HepG2 (cell line): ENCODE measurements around the gene POP5. TPM values are rescaled to one million over a fixed set of nuclear protein-coding genes. Genes with fewer than 3 reads are reported as not detected.

Source experiments
- ATF2 ChIP-seq: sonication (generic); formaldehyde crosslinking; IDR thresholded peaks from 2 replicates; pipeline ENCODE4 v1.4.0; 2020; ENCODE audit warnings: missing genetic modification reagents
- CAMTA2 ChIP-seq: sonication (generic); formaldehyde crosslinking; IDR thresholded peaks from 2 replicates; pipeline ENCODE4 v1.4.0; 2020; ENCODE audit warnings: mild to moderate bottlenecking, missing genetic modification reagents, borderline replicate concordance
- CTCF ChIP-seq: sonication (generic); formaldehyde crosslinking; IDR thresholded peaks from 2 replicates; pipeline ENCODE4 v1.5.0; 2020; ENCODE audit warnings: mild to moderate bottlenecking, missing genetic modification reagents, moderate library complexity
- FOXP1 ChIP-seq, 2 experiments: fragments of 450-650 bp in 1 of 2; IDR thresholded peaks; 2 replicates each; pipeline ENCODE4 v1.6.1; 2017 to 2018; ENCODE audit warnings: antibody characterized with exemption in 1 of 2
- HNF1B ChIP-seq: sonication (generic); formaldehyde crosslinking; IDR thresholded peaks from 2 replicates; pipeline ENCODE4 v1.5.1; 2020; ENCODE audit warnings: mild to moderate bottlenecking, moderate library complexity, missing genetic modification reagents
- HOXA3 ChIP-seq: sonication (generic); formaldehyde crosslinking; IDR thresholded peaks from 2 replicates; pipeline ENCODE4 v1.5.0; 2020; ENCODE audit warnings: missing genetic modification reagents
- LCORL ChIP-seq, 2 experiments: fragments of 450-650 bp in 1 of 2; sonication (generic) in 1 of 2; formaldehyde crosslinking in 1 of 2; IDR thresholded peaks; 2 replicates each; pipeline versions ENCODE4 v1.5.0 to v1.6.1; 2017 to 2020; ENCODE audit warnings: antibody characterized with exemption in 1 of 2, missing genetic modification reagents in 1 of 2
- MXD4 ChIP-seq: IDR thresholded peaks from 2 replicates; pipeline ENCODE4 v1.6.1; 2016; ENCODE audit warnings: mild to moderate bottlenecking, missing biosample characterization, missing genetic modification reagents
- PCBP2 ChIP-seq: fragments of 200-400 bp; formaldehyde crosslinking; optimal IDR thresholded peaks from 2 replicates; pipeline ENCODE3; 2018; ENCODE audit warnings: low read length, low read depth; ENCODE audit not compliant: poor library complexity, severe bottlenecking
- POLR2G ChIP-seq: fragments of 200-400 bp; formaldehyde crosslinking; IDR thresholded peaks from 2 replicates; pipeline ENCODE4 v1.6.1; 2018; ENCODE audit warnings: mild to moderate bottlenecking, low read depth, low read length, moderate library complexity
- SIX1 ChIP-seq: sonication (generic); formaldehyde crosslinking; IDR thresholded peaks from 2 replicates; pipeline ENCODE4 v1.4.0; 2020; ENCODE audit warnings: missing genetic modification reagents, borderline replicate concordance
- SNAI1 ChIP-seq: sonication (generic); formaldehyde crosslinking; IDR thresholded peaks from 2 replicates; pipeline ENCODE4 v1.5.0; 2020; ENCODE audit warnings: mild to moderate bottlenecking, missing genetic modification reagents, borderline replicate concordance
- SP5 ChIP-seq: IDR thresholded peaks from 2 replicates; pipeline ENCODE4 v1.6.1; 2016; ENCODE audit warnings: low read depth, borderline replicate concordance
- TCF7 ChIP-seq: sonication (generic); IDR thresholded peaks from 2 replicates; pipeline ENCODE4 v1.6.1; 2016; ENCODE audit warnings: antibody characterized with exemption, low read depth
- TGIF2 ChIP-seq: IDR thresholded peaks from 2 replicates; pipeline ENCODE4 v1.6.1; 2016; ENCODE audit warnings: control low read depth, missing compliant biosample characterization
- WIZ ChIP-seq: sonication (generic); formaldehyde crosslinking; IDR thresholded peaks from 2 replicates; pipeline ENCODE4 v1.5.1; 2020; ENCODE audit warnings: mild to moderate bottlenecking, missing genetic modification reagents
- ZFAT ChIP-seq: sonication (generic); formaldehyde crosslinking; conservative IDR thresholded peaks from 2 replicates; pipeline ENCODE4 v1.8.1; 2023; ENCODE audit warnings: missing genetic modification reagents, inconsistent platforms
- ZNF383 ChIP-seq: sonication (generic); formaldehyde crosslinking; IDR thresholded peaks from 2 replicates; pipeline ENCODE4 v1.4.0; 2020; ENCODE audit warnings: missing genetic modification reagents, mild to moderate bottlenecking, borderline replicate concordance
- ZNF556 ChIP-seq: sonication (generic); formaldehyde crosslinking; IDR thresholded peaks from 2 replicates; pipeline ENCODE4 v1.4.0; 2020; ENCODE audit warnings: mild to moderate bottlenecking, missing genetic modification reagents, borderline replicate concordance
- ZNF605 ChIP-seq: sonication (generic); formaldehyde crosslinking; IDR thresholded peaks from 2 replicates; pipeline ENCODE4 v1.8.0; 2022; ENCODE audit warnings: mild to moderate bottlenecking, missing genetic modification reagents
- polyA plus RNA-seq, 8 experiments: library from polyadenylated mRNA; depleted of rRNA in 3 of 8; stranded (reverse) in 7 of 8; unstranded in 1 of 8; fragments of >200 nt; fragmentation: Illumina TruSeq in 4 of 8; extraction: Trizol in 4 of 8; gene quantifications; 2 replicates each; pipeline versions ENCODE4 v1.2.1 to v1.2.3, GENCODE V29; 2011 to 2016; ENCODE audit warnings: low read depth in 4 of 8, missing spikeins in 1 of 8, mixed read lengths in 1 of 8; ENCODE audit not compliant: insufficient read depth in 1 of 8
- total RNA-seq, 5 experiments: library from RNA; depleted of rRNA; stranded (reverse); fragments of >200 nt; fragmentation: Illumina TruSeq; extraction: Trizol; gene quantifications; 2 replicates each; pipeline ENCODE4 v1.2.3, GENCODE V29; 2016; ENCODE audit warnings: low read depth in 1 of 5
- TF ChIP-seq, protein P1 (sequence below): sonication (generic); formaldehyde crosslinking; IDR thresholded peaks from 2 replicates; pipeline ENCODE4 v1.5.0; 2020; ENCODE audit warnings: missing genetic modification reagents, mild to moderate bottlenecking, borderline replicate concordance
- TF ChIP-seq, protein P2 (sequence below): sonication (generic); formaldehyde crosslinking; IDR thresholded peaks from 2 replicates; pipeline ENCODE4 v1.8.0; 2022; ENCODE audit warnings: missing genetic modification reagents, mild to moderate bottlenecking, inconsistent platforms, borderline replicate concordance

Gene POP5
- total and polyA plus RNA-seq, 2 of the 13 experiments (the other 11 are each of a cell fraction or from before 2014, with no cell fraction given), result 45.6 to 61.3 TPM

DNA sequence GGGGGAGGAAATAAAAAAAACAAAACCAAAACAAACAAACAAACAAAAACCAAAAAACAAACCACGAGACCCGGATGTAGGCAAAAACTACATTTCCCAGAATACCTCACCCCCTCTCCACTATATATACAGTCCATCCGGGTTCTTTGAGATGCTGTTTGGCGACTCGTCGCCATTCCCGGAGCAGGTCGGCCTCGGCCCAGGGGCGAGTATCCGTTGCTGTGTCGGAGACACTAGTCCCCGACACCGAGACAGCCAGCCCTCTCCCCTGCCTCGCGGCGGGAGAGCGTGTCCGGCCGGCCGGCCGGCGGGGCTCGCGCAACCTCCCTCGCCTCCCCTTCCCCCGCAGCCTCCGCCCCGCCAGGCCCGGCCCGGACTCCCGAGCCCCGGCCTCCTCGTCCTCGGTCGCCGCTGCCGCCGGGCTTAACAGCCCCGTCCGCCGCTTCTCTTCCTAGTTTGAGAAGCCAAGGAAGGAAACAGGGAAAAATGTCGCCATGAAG lies 46.9 kb downstream of the POP5 start, which contains the start of gene RNF10 (continued):
- 0 out of 2 replicates have a peak, but pooled peaks have one; percentile 1 for TF ChIP-seq ZNF605
- TF ChIP-seq ATF2 (CRISPR knock-in tag), result no peak
- TF ChIP-seq SP5 (CRISPR knock-in tag), result no peak
- no peak for TF ChIP-seq HNF1B (CRISPR knock-in tag)
- 0 out of 2 replicates have a peak, but pooled peaks have one; percentile 18 for TF ChIP-seq ZNF556 (CRISPR knock-in tag)
- TF ChIP-seq TCF7, result no peak
- no peak for TF ChIP-seq CTCF (CRISPR knock-in tag)
- TF ChIP-seq POLR2G, result peak; percentile 96
- TF ChIP-seq SIX1, result 0 out of 2 replicates have a peak, but pooled peaks have one; percentile 30
- no peak for TF ChIP-seq ZNF383
- TF ChIP-seq MXD4 (CRISPR knock-in tag), result peak; percentile 19; the same call in 1 of the 2 replicates
- TF ChIP-seq, protein P1, sequence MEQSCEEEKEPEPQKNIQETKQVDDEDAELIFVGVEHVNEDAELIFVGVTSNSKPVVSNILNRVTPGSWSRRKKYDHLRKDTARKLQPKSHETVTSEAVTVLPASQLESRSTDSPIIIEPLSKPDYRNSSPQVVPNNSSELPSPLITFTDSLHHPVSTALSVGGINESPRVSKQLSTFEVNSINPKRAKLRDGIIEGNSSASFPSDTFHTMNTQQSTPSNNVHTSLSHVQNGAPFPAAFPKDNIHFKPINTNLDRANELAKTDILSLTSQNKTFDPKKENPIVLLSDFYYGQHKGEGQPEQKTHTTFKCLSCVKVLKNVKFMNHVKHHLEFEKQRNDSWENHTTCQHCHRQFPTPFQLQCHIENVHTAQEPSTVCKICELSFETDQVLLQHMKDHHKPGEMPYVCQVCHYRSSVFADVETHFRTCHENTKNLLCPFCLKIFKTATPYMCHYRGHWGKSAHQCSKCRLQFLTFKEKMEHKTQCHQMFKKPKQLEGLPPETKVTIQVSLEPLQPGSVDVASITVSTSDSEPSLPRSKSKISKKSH (CRISPR knock-in tag), result no peak
- TF ChIP-seq HOXA3 (CRISPR knock-in tag), result peak; percentile 46
- 0 out of 2 replicates have a peak, but pooled peaks have one; percentile 4 for TF ChIP-seq WIZ (CRISPR knock-in tag)
- TF ChIP-seq FOXP1 (IDR thresholded peaks at IDR 0.05), result no peak; the same call in 1 of the 2 replicates
- TF ChIP-seq FOXP1 (CRISPR knock-in tag; IDR thresholded peaks at IDR 0.05), result peak; percentile 66; the same call in 1 of the 2 replicates
- TF ChIP-seq PCBP2, result no peak
- no peak for TF ChIP-seq SNAI1
- TF ChIP-seq, protein P2, sequence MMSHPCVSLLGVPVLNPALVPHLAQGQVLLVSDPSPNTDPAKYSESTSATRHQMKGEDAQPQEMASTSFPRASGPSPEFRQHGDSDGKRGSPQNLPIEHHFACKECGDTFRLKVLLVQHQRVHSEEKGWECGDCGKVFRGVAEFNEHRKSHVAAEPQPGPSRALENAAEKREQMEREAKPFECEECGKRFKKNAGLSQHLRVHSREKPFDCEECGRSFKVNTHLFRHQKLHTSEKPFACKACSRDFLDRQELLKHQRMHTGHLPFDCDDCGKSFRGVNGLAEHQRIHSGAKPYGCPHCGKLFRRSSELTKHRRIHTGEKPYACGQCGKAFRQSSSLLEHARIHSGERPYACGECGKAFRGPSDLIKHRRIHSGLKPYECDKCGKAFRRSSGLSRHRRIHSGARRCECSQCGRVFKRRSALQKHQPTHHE (CRISPR knock-in tag), result no peak; the same call in 1 of the 2 replicates
- 0 out of 2 replicates have a peak, but pooled peaks have one; percentile 43 for TF ChIP-seq LCORL (IDR thresholded peaks at IDR 0.05)
- peak; percentile 11; the same call in 1 of the 2 replicates for TF ChIP-seq LCORL (CRISPR knock-in tag; IDR thresholded peaks at IDR 0.05)
- TF ChIP-seq ZFAT, result 0 out of 2 replicates have a peak, but pooled peaks have one; percentile 46
- no peak for TF ChIP-seq TGIF2 (CRISPR knock-in tag)
- TF ChIP-seq CAMTA2 (CRISPR knock-in tag), result no peak
